Measurements from ENCODE around the gene PTPRM. TPM values are rescaled to one million over a fixed set of nuclear protein-coding genes. Genes with fewer than 3 reads are reported as not detected.
A peak's percentile ranks its signal among the peaks of the same experiment; 100 is the strongest.

The PTPRM gene
- total RNA-seq, 1 donor from 2014 or later = 104 TPM

DNA sequence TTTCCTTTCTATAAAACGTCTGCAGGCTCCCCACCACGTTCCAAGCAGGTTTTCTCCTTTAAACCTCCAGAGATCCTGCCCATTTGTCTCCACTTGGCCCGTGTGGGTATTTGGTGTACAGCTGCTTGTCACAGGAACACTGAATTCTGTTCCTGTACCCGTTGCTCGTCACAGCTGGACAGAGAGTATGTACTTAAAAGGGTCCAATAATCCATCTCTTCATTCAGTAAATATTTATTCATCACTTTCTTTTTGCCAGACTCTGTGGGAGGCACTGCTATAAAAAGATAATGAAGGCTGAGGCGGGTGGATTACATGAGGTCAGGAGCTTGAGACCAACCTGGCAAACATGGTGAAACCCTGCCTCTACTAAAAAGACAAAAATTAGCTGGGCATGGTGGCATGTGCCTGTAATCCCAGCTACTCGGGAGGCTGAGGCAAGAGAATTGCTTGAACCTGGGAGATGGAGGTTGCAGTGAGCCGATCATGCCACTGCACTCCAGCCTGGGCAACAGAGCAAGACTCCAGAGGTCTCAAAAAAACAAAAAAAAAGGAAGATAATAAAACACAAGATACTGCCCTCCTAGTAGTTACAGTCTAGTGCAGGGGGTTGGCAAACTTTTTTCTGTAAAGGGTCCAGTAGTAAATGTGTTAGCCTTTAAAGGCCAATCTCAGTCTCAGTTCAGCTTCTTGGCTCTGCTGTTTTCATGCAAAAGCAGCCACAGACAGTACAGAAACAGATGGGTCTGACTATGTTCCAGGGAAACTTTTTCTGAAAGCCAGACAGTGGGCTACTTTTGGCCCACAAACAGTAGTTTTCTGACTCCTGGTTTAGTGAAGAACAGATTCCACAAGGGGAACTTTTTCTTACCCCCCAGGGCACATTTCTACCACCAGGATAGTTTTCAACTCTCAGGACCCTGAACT, 732.2 kb downstream of the PTPRM start:
- DNase-seq = no peak

DNA sequence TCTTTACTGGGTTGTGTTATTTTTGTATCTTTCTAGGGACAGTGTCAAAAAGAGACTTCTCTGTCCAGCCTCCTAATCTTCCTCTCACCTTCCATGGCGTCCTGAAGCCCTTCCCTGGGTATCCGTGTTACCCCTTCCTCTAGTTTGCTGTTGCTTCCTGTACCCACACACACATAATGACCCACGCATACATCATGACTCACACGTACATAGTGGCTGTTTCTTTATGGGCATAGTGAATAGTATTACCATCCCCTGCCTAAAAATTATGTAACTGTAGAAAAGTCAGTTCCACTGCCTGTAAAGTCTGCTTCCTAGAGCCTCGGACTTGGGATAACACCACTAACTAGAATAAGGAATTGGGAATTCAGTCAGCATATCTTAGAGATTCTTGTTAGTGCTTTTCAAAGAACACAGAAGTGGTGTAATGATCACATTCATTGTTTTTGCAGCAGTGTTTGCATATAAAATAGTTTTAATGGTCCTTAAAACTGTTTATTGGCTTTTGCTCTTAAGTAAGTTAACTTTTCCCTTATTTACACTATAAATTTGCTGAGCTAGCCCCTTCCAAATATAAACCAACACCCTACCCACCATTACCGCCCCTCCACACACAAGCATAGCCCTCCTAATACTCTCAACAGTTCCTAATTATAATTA, 733.8 kb downstream of the PTPRM start:
- DNase-seq = peak; percentile 7

DNA sequence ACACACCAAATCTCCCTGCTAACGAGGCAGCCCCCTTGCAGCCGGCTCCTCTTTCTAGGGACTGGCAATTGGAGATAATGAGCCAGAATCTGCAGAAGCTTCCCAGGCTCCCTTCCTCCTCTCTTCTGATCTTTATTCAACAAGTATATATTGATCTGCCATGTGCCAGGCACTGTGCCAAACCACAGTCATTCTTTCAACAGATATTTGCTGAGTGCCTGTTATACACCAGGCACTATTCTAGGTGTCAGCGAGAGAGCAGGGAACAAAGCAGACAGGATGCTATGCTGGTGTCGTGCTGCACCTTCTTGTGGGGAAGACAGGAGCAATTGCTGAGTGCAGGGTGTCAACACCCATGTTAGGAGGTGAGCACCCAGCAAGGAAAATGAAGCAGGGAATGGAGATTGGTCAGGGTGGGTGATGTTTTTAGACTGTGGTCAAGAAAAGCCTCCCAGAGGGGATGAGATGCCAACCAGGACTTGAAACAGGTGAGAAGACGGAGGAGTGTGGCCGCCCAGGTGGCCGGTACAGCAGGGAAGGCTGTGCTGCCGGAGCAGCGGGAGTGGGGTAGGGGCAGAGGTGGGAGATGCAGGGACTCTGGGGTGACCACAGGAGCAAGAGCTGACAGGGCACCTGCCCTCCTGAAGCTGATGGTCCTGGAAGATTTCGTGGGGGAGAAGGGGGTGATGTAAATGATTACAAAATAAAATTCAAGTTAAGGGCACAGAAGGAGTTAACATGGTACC, 734.5 kb downstream of the PTPRM start:
- DNase-seq = no peak

DNA sequence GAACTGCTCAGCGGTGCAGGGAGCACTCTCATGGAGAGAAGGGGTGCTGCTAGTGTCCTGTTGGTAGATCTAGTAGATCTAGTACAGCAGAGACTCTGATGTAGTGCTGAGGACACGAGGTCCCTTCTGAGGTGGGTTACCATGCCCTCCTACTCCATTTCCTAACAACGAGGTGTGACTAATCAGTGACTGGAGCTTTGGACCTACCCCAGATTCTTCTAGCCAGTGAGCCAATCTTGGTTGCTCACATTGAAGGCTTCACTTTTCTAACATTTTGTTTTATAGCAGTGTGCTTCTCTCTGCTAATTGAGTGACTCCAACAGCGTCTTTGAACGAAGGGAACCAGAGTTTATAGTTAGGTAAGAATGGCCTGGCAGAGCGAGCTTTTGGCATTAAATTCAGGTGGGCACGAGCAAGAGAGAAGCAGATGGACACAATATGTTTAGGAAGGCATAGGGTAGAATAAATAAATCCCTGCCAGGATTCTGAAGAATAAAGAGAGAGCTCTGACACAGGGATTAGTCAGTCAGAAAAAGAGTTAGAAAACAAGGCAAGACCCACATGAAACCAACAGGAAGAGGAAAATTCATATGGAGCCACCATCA, 736.1 kb downstream of the PTPRM start:
- no peak for DNase-seq

DNA sequence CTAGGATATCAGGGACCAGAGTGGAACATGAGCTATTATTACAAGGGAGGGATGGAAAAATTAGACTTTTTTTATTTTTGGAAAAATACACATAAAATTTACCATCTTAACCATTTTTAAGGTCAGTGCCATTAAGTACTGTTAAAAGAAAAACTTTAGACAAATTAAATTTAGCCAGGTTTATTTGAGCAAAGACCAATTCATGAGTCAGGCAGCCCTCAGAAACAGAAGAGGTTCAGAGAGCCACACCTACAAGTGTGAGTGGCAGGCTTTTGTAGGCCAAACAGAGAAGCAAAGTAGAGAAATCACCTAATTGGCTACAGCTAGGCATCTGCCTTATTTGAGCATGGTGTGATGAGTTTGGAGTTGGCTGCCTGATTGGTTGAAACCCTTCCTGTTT, 740.8 kb downstream of the PTPRM start:
- no peak for DNase-seq

DNA sequence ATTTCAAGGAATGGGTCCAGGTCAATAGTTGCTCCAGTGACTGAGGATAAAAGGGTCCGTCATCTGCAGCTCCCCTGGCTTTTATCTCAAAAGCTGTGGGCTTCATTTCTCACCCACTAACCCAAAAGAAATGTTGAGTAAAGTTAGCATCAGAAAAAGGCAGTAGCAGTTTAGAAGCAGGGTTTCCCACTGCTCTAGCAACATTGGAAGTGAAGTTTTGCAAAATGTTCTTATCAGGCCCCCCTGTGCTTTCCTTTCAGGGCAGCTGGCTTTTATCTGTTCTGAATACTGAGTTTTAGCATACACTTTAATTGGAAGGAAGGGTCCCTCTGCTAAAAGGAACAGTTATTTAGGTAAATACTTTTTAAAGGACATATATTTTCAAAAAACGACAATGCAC, 745.9 kb downstream of the PTPRM start:
- DNase-seq = no peak

DNA sequence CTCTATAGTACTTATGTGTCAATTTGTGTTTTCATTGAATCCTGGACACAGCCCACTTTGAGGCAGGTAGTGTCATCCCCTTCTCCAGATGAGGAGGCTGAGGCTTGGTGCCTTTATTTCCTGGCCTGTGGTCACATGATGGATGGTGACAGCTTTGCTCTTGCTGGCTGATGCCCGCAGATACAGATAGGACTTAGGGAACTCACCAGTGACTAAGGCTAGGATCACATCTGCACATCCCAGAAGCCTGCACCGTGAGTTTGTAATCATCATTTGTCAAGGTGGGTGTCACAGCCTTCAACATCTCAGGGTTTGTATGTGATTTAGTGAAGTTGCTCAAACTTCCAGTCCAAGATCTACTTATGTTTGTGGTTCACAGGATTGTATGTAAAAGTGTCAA, 747.0 kb downstream of the PTPRM start:
- no peak for DNase-seq

DNA sequence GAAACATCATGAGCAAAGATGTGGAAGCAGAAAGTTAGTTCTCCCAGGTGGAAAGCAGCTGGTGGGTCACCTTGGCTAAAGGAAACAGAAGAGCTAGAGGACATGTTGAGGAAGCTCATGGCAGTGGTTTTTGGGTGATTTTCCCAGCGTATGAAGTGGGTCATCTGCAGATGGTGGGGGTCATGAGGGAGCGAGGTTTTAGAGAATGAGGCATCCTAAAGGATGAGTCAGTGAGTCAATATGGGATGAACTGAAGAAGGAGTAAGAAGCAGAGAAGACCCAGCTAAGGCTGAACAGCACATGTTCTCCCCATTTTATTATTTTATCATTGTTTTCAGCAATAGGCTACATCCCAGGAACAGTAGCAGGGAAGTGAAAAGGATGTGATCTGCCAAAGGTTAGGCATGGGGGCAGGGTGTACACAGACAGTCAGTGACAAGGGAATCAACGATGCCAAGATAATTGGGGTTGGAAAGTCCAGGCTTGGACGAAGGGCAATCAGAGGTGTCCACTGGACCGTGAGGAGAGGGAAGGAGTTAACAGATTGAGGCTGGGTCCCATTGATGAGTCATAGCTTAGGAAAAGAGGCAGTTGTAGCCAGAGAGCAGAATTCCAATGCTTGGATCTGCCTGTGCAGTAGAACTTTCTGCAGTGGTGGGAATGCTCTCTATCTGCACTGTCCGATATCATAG, 752.8 kb downstream of the PTPRM start:
- DNase-seq = no peak

DNA sequence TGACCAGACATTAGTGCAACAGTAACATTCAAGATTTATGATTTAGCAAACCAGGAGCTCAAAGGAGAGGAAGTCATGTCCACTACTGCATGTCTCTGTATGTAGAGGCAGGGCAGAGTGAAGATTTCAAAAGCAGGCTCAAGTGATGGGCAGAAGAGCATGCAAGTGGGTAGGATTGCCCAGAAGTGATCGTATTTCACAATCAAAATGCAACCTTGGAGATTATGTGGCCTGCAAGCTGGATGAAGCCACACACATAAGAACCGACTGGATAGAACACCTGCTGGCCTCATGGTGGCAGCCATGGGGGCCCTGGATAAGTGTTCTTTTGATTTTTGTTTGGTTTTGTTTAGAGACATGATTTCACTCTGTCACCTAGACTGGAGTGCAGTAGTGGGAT, 755.4 kb downstream of the PTPRM start:
- DNase-seq = no peak

DNA sequence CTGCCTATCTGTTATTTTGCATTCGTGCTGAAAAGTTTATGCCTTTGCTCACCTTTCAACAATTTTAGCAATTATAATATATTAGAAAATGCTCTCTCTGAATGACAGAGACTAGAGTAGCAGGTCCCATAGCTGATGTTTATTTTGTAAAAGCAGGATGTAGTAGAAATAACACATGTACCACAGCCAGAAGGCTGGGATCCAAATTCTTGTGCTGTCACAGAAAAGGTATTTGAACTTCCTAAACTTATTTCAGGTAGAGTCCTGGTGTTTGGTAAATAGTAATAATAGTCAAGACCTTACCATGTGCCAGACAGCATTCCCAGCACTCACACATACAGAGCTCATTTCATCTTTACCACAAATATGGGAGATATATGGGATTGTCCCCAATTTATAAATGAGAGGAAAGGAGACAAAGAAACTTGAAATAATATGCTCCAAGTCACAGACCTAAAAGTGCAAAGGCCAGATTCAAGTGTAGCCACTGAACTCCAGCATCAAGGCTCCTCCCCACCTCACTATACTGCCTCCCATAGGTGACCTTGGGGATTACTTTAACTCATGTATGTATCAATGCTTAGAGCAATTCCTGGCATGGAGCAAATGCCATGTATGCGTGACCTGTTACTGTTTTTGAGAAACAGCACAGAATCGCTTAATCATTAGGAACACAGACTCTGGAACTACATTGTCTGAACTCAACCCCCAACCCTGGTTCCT, 757.4 kb downstream of the PTPRM start:
- no peak for DNase-seq

DNA sequence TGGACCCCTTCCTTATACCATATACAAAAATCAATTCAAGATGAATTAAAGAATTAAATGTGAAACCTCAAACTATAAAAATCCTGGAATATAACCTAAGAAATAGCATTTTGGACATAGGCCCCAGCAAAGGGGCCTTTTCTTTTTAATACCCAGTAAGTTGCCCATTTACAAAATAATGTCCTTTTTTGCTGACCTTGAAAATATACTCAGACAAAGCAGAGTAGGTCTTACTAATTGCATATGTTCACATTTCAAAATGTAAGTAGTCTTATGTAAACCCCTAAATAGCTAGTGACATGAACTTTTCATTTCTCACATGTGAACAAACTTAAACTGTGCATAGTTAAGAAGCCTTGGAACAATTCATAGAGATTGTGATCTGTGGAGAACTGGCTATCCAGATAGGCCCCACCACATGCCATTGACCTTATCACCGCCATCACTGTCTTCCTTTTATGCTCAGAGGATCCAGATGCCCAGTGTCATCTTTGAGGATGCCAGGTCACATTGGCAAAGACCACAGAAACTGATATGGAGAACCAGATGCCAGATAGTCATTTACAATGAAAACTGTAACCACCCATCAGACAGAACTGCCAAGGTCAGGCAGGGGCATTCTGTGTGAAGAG, 759.8 kb downstream of the PTPRM start:
- DNase-seq = no peak

DNA sequence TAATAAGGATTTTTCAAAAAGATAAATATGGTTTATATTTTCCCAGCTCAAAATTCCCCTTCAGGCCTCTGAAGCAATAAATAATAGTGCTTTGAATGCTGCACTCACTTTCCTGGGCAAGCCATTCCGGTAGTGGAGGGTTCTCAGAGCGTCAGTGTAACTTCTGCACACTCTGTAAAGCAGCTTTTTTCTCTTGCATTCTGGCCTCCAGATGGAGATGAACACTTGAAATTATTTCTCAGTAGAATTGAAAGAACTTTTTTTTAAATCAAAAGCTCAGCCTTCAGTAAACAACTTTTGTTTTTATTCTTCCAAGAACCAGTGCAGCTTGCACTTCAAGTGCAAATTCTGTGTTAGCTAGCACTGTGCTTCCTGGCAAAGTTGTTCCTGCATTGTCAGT, 761.0 kb downstream of the PTPRM start:
- no peak for DNase-seq

DNA sequence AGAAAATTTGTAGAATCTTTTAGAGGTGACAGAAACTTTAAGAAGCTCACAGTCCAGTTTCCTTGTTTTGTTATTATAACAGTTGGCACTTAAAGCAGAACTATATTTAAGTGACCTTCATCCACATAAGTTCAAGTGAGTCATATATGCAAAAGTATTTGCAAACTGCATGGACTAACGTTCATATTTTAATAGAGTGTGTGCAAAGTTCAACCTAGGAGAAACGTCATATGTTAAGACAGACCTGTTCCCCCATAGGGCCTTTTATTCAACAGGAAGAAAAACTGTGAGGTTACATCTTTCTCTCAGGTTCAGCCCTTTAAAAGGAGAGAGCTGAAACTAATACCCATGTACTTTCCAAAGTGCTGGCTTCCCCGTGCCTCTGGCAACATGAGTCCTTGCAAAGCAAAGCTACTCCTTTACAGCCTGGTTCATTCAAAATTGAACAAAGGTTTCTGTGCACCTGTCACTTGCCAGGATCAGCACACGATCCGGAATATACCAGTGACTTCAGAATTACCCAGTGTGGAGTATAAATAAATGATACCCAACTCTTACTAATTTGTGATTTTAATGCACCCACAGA, 762.2 kb downstream of the PTPRM start:
- peak; percentile 39 for DNase-seq

DNA sequence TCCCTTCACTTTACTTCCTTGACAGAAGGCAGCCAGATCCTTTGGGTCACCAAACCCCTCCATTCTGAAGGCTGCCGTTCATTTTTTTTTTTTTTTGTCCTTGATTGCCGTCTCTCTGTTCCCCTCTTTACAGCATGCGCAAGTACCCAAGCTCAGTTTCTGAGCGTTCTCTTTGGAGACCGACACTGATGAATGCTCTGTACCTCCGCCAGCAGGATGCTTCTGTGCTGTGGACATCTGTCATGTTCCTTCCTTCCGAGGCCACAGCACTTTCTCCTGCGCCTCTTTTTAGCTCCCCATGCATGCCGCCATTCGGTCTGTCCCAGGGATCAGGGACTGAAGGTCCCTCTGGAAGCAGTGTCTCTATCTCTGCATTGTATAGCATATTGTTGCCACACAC, 763.5 kb downstream of the PTPRM start:
- no peak for DNase-seq

DNA sequence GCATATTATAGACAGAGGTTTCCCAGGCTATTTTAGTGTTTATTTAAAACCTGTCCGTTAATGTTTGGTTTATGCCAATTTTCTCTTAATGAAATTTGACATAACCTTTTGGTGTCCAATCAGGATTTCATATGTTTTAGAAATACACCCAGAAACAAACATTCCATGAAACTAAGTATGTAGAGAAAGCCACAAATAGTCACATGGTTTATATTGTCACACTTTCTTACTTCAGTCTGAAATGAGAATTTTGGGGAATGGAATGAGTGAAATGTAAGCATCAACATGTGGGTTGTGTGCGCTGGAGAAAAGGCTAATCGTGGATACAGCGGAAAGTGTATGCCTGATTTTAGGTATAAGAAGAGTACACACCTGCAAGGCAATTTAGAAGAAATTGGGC, 765.2 kb downstream of the PTPRM start:
- DNase-seq = no peak

DNA sequence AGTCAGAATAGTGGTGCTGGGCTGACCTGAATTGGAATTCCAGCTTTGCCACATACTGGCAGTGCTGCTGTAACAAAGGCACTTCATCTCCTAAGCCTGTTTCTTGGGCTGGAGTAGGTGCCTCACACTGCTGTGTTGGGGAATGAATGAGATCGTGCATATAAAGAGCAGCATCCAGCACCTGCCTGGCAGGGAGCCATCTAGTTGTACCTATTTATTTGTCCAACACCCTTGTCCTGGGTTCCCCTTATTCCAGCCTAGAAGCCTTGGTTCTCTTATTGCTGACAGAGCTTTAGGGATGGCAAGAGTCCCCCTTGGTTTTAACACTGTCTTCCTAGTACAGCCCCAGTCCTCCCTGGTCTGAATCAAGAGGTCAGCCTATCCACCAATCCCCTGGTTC, 766.8 kb downstream of the PTPRM start:
- DNase-seq = no peak

DNA sequence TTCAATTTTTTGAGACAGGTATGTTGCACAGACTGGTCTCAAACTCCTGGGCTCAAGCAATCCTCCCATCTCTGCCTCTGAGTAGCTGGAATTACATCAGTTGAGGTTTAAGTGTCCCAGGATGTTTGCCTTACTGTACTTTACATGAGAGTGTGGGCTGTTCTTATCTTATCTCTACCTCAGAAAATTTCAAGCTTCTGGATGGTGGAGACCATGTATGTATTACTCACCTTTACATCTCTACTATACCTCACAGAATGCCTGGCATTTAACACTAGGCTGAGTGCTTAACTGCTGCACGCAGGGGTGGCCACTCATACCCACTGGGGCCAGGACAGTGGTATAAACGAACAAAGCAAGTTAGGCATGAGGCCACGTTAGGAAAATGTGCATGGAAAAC, 770.1 kb downstream of the PTPRM start:
- DNase-seq = no peak

DNA sequence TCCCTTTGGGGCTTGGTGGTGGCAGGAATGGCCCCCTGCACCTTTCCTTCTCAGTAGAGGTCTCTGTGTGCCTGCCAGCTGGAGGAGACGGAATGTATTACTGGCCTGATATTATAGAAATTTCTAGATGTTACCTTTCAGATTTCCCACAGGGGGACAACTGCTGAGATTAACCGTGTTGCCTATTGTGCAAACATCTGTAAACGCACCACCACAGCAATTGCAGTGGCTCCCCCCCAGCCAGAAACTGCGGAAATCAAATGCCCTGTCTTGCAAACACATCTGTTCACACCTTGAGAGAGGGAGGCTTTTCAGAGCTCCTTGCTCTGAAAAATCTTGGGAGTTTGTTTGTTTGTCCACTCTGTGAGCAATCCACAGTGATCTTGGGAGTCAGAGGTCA, 772.1 kb downstream of the PTPRM start:
- DNase-seq = no peak

DNA sequence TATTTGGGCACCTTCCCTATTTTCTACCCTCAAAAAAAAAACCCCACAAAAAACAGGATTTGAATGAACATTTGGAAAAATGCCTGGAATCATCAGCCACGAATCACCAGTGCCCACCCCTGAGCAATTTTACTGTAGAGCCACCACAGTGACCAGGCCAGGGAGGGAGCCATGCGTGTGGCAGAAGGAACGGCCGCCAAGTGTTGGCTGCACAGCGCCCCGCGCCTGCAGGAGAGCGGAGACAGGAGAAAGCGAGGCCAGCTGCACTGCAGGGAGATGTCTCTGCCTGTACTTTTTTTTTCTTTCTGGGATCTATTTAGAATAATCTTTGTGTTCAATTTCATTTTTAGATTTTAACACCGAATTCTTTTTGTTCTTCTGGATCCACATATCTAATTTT, 772.8 kb downstream of the PTPRM start:
- no peak for DNase-seq

DNA sequence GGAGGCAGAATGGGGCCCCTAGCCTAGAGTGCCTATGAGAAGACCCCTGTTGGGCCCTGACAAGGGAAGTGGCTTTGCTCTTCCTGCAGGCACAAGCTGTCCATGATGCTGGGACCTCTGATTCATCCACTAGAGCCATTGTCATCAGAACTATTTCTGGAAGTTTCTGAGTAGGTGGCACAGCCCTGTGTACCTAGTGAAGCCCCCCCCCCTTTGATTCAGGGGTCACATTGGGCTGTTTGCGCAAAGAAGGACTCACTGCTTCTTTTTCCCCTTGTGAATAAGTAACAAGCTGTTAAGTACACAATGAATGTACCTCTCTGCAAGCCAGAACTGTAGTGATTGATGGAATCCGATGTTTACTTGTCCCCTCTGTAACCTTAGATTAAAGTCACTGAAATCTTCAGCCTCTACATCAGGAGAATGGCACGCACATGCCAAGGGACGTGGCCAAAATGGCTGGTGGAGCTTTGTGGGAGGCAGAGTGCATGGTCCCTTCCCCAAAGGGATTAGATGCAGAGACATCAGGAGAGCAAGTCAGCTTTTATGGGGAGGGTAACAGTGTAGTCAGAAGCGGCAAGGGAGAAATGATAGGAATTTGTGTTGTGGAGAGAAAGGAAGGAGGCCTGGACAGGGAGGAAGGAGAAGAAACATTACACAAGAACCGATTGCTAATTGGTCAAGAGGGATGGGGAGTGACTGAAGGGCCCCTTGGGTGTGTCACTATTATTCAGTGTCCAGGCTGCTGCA, 774.5 kb downstream of the PTPRM start:
- no peak for DNase-seq
